Spinal cord (tissue), 10 donors: ENCODE measurements around the gene GBP3. TPM values are rescaled to one million over a fixed set of nuclear protein-coding genes. Genes with fewer than 3 reads are reported as not detected.
"Not testable (repeated sequence)": the region's sequence is repeated elsewhere in the genome, so short reads cannot be mapped to it uniquely, and the experiment has no call there.

Source experiments
- DNase-seq, 6 donors: peaks; one replicate each; pipeline versions ENCODE4 v3.0.0 to v3.0.0-alpha.2; 2013 to 2015; ENCODE audit warnings: low spot score in 6 of 6, low read depth in 4 of 6
- H3K27ac ChIP-seq: one replicate; pipeline ENCODE4 v1.5.1; 2013; ENCODE audit warnings: low read depth, low read length, control low read depth
- H3K27me3 ChIP-seq: one replicate; pipeline ENCODE4 v1.6.1; 2013; ENCODE audit warnings: low read length; ENCODE audit not compliant: control insufficient read depth, insufficient read depth
- H3K36me3 ChIP-seq: one replicate; pipeline ENCODE4 v1.6.1; 2013; ENCODE audit warnings: low read length; ENCODE audit not compliant: control insufficient read depth, insufficient read depth
- H3K4me1 ChIP-seq: one replicate; pipeline ENCODE4 v1.6.1; 2013; ENCODE audit warnings: low read length; ENCODE audit not compliant: control insufficient read depth, insufficient read depth
- H3K4me3 ChIP-seq: one replicate; pipeline ENCODE4 v1.5.1; 2013; ENCODE audit warnings: low read depth, low read length, control low read depth
- H3K9me3 ChIP-seq: one replicate; pipeline ENCODE4 v1.6.1; 2013; ENCODE audit warnings: low read length; ENCODE audit not compliant: control insufficient read depth, insufficient read depth
- WGBS: methylation state at CpG from one replicate; pipeline ENCODE4 v1.1.5; 2013; ENCODE audit warnings: missing lambda C conversion rate; ENCODE audit not compliant: insufficient coverage; 5-methylcytosine and 5-hydroxymethylcytosine counted together
- polyA plus RNA-seq, 2 donors: library from polyadenylated mRNA; unstranded; fragments of 120-200 nt; gene quantifications; one replicate each; pipeline ENCODE4 v1.2.1, GENCODE V29; 2013; ENCODE audit not compliant: insufficient read length in 2 of 2
- total RNA-seq, 2 donors: library from RNA; depleted of rRNA in 1 of 2; stranded (reverse); fragments of 120-200 nt in 1 of 2; fragments of >200 nt in 1 of 2; gene quantifications; one replicate each; pipeline versions ENCODE4 v1.2.3 to v1.2.4, GENCODE V29; 2013 to 2014
- donor health status: healthy.

The GBP3 gene
- total and polyA plus RNA-seq, 4 donors = 1.6 to 7.9 (median 4.5) TPM

DNA sequence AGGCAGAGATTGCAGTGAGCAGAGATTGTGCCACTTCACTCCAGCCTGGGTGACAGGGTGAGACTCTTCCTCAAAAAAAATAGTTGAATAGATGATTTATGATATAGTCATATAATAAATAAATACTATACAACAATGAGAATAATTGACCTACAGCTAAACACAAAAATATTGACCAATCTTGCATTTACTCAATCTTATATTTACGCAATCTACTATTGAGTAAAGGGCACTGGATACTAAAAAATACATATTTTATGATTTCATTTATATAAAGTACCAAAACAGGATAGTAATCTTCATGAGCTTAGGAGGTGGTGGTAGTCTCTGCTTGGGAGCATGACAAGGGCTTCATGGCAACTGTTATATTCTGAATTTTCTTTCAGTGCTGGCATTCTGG, 19.1 kb upstream of the GBP3 start:
- no CpG with 5 or more reads among the region's 1 CpG for WGBS
- Histone ChIP-seq H3K36me3 (no peaks in the 10 kb centered on the region), H3K4me1 (no peaks in the 10 kb centered on the region), H3K27ac (no peak overlapping the region), H3K9me3 (peaks cover 1% of the 10 kb centered on the region), H3K27me3 (no peaks in the 10 kb centered on the region), H3K4me3 (no peak overlapping the region)
- DNase-seq = no peak

DNA sequence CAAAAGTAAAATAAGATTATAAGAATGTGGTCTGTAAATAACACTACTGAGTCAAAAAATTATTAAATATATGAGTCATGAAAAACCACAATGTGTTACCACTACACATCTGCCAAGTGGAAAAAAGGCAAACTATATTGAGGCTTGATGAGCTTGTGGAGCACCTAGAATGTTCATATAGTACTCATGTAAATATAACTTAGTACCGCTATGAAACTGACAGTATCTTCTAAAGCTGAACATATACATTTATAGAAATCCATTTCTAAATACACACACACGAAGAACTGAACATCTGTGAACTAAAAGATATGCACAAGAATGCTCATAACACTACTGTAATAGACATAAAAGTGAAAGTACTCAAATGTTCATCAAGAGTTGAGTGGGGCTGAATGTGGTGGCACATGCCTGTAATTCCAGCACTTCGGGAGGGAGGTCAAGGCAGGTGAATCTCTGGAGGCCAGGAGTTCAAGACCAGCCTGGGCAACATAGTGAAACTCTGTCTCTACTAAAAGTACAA, 18.5 kb upstream of the GBP3 start:
- H3K4me1 ChIP-seq = no peaks in the 10 kb centered on the region
- 67% methylated on average over 1 of the region's 3 CpGs for WGBS

DNA sequence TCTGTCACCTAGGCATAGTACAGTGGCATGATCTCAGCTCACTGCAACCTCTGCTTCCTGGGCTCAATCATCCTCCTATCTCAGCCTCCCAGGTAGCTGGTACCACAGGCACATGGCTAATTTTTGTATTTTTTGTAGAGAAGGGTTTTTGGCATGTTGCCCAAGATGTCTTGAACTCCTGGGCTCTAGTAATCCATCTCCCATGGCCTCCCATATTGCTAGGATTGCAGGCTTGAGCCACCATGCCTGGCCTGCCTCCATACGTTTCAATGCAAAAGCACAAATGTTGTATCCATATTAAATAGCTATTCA, 17.6 kb upstream of the GBP3 start:
- no peak overlapping the region for H3K4me3 ChIP-seq
- no peak for DNase-seq
- no peaks in the 10 kb centered on the region for H3K4me1 ChIP-seq
- H3K9me3 ChIP-seq = peaks cover 1% of the 10 kb centered on the region
- H3K27ac ChIP-seq = no peak overlapping the region
- no peaks in the 10 kb centered on the region for H3K27me3 ChIP-seq
- no CpG with 5 or more reads among the region's 1 CpG for WGBS
- no peaks in the 10 kb centered on the region for H3K36me3 ChIP-seq

More for the DNA sequence above, 18.5 kb upstream of the GBP3 start:
- no peaks in the 10 kb centered on the region for H3K27me3 ChIP-seq
- no peak for DNase-seq
- H3K27ac ChIP-seq = no peak overlapping the region
- H3K4me3 ChIP-seq = no peak overlapping the region
- H3K9me3 ChIP-seq = peaks cover 1% of the 10 kb centered on the region
- H3K36me3 ChIP-seq = no peaks in the 10 kb centered on the region

DNA sequence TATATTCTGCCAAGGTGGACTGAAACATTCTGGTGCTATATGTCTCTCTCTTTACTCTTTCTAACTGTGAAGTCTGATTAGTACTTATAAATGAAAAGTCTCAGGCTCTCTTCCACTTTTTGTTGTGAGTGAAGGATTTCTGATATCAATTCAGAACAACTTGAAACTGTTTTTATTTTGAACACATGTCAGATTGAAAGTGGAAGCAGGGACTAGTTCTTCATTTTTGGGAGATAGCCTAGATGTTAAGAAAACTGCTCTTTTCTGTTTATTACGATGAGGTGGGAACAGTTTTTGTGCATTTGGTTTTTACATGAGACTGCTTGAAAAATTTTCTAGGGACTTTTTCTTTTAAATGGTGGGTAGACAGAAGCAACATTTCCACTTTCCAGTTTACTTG, 14.5 kb upstream of the GBP3 start:
- Histone ChIP-seq H3K9me3 (no peaks in the 10 kb centered on the region), H3K36me3 (no peaks in the 10 kb centered on the region), H3K4me3 (no peak overlapping the region), H3K4me1 (no peaks in the 10 kb centered on the region), H3K27ac (no peak overlapping the region), H3K27me3 (no peaks in the 10 kb centered on the region)
- DNase-seq = no peak
- WGBS = no CpG with 5 or more reads among the region's 1 CpG

DNA sequence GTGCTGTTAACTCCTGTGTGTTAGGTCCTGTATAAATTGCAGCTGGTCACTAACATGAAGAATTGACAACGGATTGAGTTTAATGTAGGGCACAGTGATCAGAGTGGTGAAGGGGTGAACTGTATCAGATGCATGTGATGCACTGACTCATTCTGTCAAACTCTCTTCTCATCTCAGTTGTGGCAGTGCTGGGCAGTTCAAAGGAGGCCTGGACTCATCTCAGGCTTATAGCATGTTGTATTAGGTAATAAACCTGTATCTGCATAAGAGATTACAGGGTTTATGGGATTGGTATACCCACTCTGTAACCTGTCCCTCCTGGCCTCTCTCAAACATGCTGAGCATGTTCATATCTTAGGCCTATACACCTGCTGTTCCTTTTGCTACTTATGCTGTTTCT, 12.4 kb upstream of the GBP3 start:
- H3K36me3 ChIP-seq = no peaks in the 10 kb centered on the region
- H3K4me3 ChIP-seq = no peak overlapping the region
- no peaks in the 10 kb centered on the region for H3K9me3 ChIP-seq
- DNase-seq = no peak
- H3K4me1 ChIP-seq = no peaks in the 10 kb centered on the region
- H3K27ac ChIP-seq = no peak overlapping the region
- H3K27me3 ChIP-seq = no peaks in the 10 kb centered on the region
- 100% methylated on average over 1 of the region's 1 CpG for WGBS

DNA sequence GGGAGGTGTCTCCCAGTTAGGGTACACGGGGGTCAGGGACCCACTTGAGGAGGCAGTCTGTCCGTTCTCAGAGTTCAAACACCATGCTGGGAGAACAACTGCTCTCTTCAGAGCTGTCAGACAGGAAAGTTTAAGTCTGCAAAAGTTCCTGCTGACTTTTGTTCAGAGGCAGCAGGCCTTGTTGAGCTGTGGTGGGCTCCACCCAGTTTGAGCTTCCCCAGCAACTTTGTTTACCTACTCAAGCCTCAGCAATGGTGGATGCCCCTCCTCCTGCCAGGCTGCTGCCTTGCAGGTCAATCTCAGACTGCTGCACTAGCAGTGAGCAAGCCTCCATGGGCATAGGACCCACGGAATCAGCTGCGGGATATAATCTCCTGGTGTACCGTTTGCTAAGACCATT, 11.3 kb upstream of the GBP3 start:
- not testable (repeated sequence) for H3K27ac ChIP-seq, H3K27me3 ChIP-seq, H3K4me3 ChIP-seq, H3K36me3 ChIP-seq, H3K9me3 ChIP-seq, H3K4me1 ChIP-seq, DNase-seq
- WGBS = 95% methylated on average over 5 of the region's 5 CpGs

DNA sequence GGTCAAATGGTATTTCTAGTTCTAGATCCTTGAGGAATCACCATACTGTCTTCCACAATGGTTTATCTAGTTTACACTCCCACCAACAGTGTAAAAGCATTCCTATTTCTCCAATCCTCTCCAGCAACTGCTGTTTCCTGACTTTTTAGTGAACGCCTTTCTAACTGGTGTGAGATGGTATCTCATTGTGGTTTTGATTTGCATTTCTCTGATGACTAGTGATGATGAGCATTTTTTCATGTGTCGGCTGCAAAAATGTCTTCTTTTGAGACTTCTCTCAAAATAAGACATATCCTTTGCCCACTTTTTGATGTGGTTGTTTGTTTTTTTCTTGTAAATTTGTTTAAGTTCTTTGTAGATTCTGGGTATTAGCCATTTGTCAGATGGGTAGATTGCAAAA, 6.4 kb upstream of the GBP3 start:
- not testable (repeated sequence) for H3K4me1 ChIP-seq, H3K9me3 ChIP-seq, H3K36me3 ChIP-seq, H3K27ac ChIP-seq, H3K27me3 ChIP-seq, H3K4me3 ChIP-seq, DNase-seq
- no CpG with 5 or more reads among the region's 2 CpGs for WGBS

DNA sequence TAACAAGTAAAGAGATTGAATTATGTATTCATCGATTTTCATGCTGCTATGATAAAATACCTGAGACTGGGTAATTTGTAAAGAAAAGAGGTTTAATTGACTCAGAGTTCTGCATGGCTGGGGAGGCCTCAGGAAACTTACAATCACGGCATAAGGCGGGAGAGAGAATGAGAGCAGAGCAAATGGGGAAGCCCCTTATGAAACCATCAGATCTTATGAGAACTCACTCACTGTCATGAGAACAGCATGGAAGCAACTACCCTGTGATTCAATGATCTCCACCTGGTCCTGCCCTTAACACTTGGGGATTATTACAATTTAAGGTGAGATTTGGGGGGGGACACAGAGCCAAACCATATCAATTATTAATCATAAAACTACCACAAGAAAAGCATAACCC, 3.3 kb upstream of the GBP3 start:
- H3K9me3 ChIP-seq = no peaks in the 10 kb centered on the region
- no peaks in the 10 kb centered on the region for H3K27me3 ChIP-seq
- no peak overlapping the region for H3K27ac ChIP-seq
- no peaks in the 10 kb centered on the region for H3K36me3 ChIP-seq
- DNase-seq = no peak
- no peak overlapping the region for H3K4me3 ChIP-seq
- H3K4me1 ChIP-seq = no peaks in the 10 kb centered on the region
- no CpG with 5 or more reads among the region's 3 CpGs for WGBS

DNA sequence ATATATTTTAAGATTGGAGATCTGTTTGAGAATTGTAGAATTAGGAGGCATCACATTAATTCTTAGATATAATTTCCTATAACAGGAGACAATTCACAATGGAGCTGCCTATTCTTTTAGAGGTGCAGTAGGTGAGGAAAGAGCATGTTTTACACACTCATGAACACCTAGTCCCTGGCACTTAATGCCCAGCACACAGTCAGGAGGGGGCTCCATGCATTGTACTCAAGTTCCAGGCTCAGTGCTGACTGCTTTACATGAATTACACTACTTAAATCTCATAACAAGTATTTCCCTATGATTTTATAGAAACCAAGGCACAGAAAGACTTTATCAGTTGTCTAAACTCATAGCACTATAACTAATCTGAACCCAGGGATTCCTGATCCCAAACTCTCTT, 360 bp upstream of the GBP3 start:
- H3K36me3 ChIP-seq = no peaks in the 10 kb centered on the region
- H3K9me3 ChIP-seq = no peaks in the 10 kb centered on the region
- H3K4me3 ChIP-seq = no peak overlapping the region
- no peak for DNase-seq
- no peaks in the 10 kb centered on the region for H3K27me3 ChIP-seq
- no peaks in the 10 kb centered on the region for H3K4me1 ChIP-seq
- H3K27ac ChIP-seq = no peak overlapping the region

DNA sequence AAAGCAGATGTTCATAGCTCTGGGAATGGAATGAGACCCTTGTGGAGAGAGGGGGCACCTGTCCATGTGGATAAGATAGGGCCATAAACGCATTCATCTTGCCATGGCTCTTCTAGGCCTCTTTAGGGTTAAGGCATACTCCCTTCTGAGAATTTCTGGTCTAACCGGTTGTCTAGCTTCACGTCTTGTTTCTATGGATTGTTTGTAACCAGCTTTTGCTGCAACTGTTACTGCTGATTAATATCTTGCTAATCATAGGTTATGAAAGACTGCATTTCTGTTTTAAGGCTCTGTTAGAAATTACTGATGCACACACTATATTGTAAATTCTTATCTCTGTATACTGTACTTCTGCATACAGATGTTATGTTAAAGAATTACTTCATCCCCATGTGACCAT, 4.3 kb downstream of the GBP3 start:
- H3K36me3 ChIP-seq, H3K9me3 ChIP-seq, H3K4me3 ChIP-seq, H3K27ac ChIP-seq, H3K27me3 ChIP-seq, DNase-seq, H3K4me1 ChIP-seq: not testable (repeated sequence)
- no CpG with 5 or more reads among the region's 3 CpGs for WGBS
